ENCODE measurements around the gene NDUFB11.
"Not testable (repeated sequence)": the region's sequence is repeated elsewhere in the genome, so short reads cannot be mapped to it uniquely, and the experiment has no call there.

DNA sequence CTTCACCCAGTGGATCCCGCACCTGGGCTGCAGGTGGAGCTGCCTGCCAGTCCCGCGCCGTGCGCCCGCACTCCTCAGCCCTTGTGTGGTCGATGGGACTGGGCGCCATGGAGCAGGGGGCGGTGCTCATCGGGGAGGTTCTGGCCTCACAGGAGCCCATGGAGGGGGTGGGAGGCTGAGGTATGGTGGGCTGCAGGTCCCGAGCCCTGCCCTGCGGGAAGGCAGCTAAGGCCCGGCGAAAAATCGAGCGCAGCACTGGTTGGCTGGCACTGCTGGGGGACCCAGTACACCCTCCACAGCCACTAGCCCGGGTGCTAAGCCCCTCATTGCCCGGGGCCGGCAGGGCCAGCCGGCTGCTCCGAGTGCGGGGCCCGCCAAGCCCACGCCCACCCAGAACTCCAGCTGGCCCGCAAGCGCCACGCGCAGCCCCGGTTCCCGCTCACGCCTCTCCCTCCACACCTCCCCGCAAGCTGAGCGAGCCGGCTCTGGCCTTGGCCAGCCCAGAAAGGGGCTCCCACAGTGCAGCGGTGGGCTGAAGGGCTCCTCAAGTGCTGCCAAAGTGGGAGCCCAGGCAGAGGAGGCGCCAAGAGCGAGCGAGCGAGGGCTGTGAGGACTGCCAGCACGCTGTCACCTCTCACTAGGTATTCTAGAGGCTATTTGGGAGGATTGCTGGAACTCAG lies 33.4 kb downstream of the NDUFB11 start:
- TF ChIP-seq, protein P1, sequence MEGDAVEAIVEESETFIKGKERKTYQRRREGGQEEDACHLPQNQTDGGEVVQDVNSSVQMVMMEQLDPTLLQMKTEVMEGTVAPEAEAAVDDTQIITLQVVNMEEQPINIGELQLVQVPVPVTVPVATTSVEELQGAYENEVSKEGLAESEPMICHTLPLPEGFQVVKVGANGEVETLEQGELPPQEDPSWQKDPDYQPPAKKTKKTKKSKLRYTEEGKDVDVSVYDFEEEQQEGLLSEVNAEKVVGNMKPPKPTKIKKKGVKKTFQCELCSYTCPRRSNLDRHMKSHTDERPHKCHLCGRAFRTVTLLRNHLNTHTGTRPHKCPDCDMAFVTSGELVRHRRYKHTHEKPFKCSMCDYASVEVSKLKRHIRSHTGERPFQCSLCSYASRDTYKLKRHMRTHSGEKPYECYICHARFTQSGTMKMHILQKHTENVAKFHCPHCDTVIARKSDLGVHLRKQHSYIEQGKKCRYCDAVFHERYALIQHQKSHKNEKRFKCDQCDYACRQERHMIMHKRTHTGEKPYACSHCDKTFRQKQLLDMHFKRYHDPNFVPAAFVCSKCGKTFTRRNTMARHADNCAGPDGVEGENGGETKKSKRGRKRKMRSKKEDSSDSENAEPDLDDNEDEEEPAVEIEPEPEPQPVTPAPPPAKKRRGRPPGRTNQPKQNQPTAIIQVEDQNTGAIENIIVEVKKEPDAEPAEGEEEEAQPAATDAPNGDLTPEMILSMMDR (conservative IDR thresholded peaks at IDR 0.05 in 1 of 2, IDR thresholded peaks at IDR 0.05 in 1 of 2; ENCODE audit: low read depth in 1 of 2, low read length in 2 of 2), result not testable (repeated sequence)
- not testable (repeated sequence) for TF ChIP-seq EZH2 (IDR thresholded peaks at IDR 0.05; ENCODE audit: low read length, missing control alignments)

All from fibroblast of lung (primary cell).